T1000 (cell line): Measurements from ENCODE around the gene LRRN4.
"Not testable (repeated sequence)": the region's sequence is repeated elsewhere in the genome, so short reads cannot be mapped to it uniquely, and the experiment has no call there.

Experiments used
- DNase-seq: peaks from one replicate; lab custom pipeline; 2025; ENCODE audit warnings: mixed read lengths; lab: John Stamatoyannopoulos, UW

LRRN4 gene

GRCh38 chr20:6058684-6059295 is 4.9 kb upstream of the LRRN4 start:
- DNase-seq = no peak

GRCh38 chr20:6057691-6058090 is 3.8 kb upstream of the LRRN4 start:
- no peak for DNase-seq

DNA sequence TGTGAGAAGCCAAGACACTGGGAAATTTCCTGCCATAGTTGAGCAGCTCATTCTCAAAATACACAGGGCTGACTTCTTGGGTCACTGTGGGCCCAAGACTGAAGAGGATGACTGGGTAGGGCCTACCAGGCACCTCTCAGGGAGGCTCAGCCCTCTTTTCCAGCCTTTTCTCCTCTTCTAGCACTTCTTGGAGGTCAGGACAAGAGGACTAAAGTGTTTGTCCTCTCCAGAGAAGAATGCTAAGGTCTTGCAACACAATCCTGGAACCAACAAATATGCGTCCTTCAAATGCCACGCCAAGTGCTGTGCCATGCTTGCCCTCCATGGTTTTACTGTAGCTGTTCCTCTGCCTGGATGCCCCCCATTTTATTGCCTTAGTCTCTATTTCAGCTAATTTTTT is 3.3 kb upstream of the LRRN4 start:
- DNase-seq = no peak

- no peak for DNase-seq
Observed at GRCh38 chr20:6055981-6056569, 2.2 kb upstream of the LRRN4 start.

- no peak for DNase-seq
Observed at GRCh38 chr20:6055161-6055783, 1.4 kb upstream of the LRRN4 start.

DNA sequence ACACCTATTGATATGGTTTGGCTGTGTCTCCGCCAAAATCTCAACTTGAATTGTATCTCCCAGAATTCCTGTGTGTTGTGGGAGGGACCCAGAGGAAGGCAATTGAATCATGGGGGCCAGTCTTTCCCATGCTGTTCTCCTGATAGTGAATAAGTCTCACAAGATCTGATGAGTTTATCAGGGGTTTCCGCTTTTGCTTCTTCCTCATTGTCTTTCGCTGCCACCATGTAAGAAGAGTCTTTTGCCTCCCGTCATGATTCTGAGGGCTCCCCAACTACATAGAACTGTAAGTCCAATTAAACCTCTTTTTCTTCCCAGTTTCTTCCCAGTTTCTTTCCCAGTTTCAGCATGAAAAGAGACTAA is 810 bp upstream of the LRRN4 start:
- DNase-seq = not testable (repeated sequence)

GRCh38 chr20:6053064-6053775 is 640 bp downstream of the LRRN4 start:
- DNase-seq = no peak

- no peak for DNase-seq
Observed at GRCh38 chr20:6051505-6051904, 2.4 kb downstream of the LRRN4 start.

DNA sequence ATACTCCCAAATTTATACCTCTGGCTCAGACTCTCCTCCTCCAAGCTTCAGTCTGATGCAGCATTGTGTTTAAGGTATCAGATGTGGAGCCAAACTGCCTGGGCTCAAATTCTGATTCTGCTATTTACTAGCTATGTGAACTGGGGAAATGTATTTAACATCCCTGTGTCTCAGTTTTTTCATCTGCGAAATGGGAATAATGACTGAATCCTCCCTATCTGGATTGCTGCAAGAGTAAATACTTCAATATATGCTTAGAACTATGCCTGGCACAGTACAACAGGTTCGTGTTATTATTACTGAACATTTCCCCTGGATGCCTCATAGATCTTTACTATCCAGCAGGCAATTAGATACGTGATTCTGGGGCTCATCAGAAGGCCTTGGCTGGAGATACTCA is 5.5 kb downstream of the LRRN4 start:
- DNase-seq = no peak

- DNase-seq = no peak
Observed at GRCh38 chr20:6046432-6046831, 7.4 kb downstream of the LRRN4 start.

- no peak for DNase-seq
Observed at GRCh38 chr20:6045566-6045965, 8.3 kb downstream of the LRRN4 start.

DNA sequence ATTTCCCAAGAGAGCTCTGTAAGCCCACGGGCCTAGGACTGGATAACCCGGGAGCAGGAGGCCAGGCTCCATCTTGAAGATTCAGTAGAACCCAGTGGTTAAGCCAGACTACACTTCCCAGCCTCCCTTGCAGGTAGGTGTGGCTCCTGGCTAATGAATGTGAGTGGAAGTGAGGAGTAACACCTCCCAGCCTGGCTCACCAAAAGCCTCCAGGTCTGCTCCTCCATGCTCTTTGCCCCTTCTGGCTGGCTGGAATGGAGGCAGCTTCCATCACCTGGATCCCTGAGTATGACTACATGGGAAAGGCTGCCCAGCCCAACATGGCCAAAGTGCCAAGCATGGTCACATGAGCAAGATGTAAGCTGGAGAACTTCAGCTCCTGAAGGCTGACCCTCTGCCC is 9.7 kb downstream of the LRRN4 start:
- no peak for DNase-seq

GRCh38 chr20:6041808-6042265 is 12.0 kb downstream of the LRRN4 start:
- DNase-seq = no peak

DNA sequence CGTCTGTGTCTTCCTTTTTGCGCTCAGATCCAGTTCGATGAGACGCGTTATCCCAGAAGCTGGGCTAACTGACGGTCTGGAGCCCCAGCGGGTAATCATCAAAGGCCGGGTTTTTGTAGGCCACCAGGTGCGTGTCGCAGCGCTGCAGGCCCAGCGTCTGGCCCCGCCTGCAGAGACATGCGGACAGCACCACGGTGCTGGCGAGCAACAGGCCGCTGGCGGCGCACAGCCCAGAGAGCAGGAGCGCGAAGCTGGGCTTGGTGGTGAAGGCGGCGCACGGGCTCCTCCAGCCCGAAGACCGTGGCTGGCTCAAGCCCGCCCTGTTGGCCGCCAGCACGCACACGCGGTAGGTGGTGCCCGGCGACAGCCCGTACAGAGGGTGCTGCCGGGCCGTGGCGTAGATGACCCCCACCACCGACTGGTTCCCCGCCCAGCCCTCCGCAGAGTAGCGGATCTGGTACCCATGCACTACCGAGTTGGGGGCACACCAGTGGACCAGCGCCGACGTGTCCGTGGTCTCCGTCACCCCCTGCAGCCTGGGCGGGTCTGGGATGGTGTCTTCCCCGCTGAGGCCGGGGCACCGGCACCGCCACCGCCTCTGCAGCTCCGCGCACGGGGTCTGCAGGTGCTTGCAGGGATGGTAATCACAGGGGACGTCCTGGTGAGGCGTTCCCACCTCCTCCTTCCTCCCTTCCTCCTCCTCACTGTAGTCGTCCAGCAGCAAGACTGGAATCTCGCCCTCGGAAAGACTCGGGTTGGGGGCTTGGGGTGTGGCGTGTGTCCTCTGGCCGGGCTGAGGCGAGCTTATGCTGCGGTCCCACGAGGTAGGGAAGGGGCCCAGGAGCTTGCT is 12.7 kb downstream of the LRRN4 start:
- DNase-seq = no peak

- no peak for DNase-seq
Observed at GRCh38 chr20:6040540-6040939, 13.3 kb downstream of the LRRN4 start.

- DNase-seq = no peak
Observed at GRCh38 chr20:6039766-6040165, 14.1 kb downstream of the LRRN4 start.

DNA sequence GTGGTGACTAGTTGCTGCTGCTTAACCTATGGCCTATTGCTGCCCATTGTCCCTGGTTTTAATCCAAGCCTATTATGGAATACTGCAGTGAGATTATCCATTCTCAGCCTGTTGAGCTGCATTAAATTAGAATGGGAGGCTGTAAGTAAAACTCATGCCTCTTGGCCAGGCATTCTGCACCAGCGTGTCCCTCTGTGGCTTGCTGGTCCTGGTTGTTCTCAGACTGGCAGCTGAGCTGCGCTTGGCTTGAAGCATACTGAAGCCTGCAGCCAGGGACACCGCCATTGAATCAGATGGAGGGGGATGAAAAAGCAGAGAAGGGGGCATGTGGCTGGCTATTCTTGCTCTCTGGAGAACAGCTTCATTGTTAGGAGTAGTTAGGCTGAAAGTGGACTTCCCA is 15.6 kb downstream of the LRRN4 start:
- no peak for DNase-seq

DNA sequence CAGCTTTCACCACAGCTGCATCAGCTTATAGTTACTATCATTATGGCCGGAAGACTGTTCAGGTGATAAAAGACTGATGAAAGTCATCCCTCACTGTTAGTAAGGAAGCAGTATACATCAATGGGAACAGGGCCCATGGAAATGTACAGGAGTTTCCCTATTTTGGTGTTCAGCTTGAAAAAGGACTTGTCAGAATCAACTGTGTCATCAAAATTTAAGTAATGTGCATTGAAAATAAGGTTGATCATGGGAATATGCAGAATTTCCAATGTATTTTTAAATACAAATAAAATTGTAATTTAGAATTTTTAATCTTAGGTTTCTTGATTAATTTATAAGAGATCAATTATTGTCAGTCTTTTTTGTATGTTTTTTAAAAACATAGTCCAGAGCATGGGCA is 16.8 kb downstream of the LRRN4 start:
- no peak for DNase-seq

DNA sequence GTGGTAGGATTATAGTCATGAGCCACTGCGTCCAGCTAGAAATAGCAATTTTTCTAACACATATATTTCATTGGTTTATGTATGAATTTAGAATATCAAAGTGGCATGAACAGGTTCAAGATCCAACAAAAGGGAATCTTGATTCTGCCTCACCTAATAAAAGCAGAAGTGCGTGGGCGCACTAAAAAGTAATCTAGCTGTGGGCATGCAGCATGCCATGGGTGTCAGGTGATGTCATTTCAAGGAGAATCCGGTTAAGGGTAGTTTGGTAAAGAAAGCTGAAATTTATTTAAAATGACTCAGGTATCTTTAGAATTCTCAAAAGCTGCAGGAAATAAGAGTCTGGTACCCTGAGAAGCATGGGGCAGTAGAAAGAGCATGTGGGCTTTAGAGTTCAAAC is 17.6 kb downstream of the LRRN4 start:
- DNase-seq = no peak

- no peak for DNase-seq
Observed at GRCh38 chr20:6034134-6034969, 19.5 kb downstream of the LRRN4 start.

GRCh38 chr20:6032907-6033306 is 21.0 kb downstream of the LRRN4 start:
- not testable (repeated sequence) for DNase-seq
